Psoas muscle (tissue), 8 donors: ENCODE measurements around the gene KIRREL3. TPM values are rescaled to one million over a fixed set of nuclear protein-coding genes. Genes with fewer than 3 reads are reported as not detected.

Experiments
- ATAC-seq, 4 donors: fragments of 200-7000 bp; cut with Tn5 transposase; one replicate each; pipeline ENCODE4 v1.9.1; 2020; ENCODE audit warnings: moderate library complexity in 3 of 4, mild to moderate bottlenecking in 2 of 4
- DNase-seq, 2 donors: peaks; one replicate each; pipeline ENCODE4 v3.0.0-alpha.2; 2020
- H3K27ac ChIP-seq: fragments of 200-600 bp; one replicate; pipeline ENCODE4 v1.8.0; 2022
- H3K27me3 ChIP-seq, 3 donors: fragments of 200-600 bp in 1 of 3; one replicate each; pipeline versions ENCODE4 v1.6.1 to v1.8.0; 2013 to 2022; ENCODE audit warnings: low read length in 2 of 3, mild to moderate bottlenecking in 2 of 3, moderate library complexity in 1 of 3; ENCODE audit not compliant: insufficient read depth in 3 of 3
- H3K36me3 ChIP-seq, 2 donors: fragments of 200-600 bp in 1 of 2; one replicate each; pipeline versions ENCODE4 v1.6.1 to v1.8.0; 2013 to 2022; ENCODE audit warnings: low read depth in 1 of 2, mild to moderate bottlenecking in 1 of 2, moderate library complexity in 1 of 2; ENCODE audit not compliant: insufficient read depth in 1 of 2
- H3K4me1 ChIP-seq: fragments of 200-600 bp; one replicate; pipeline ENCODE4 v1.8.0; 2022
- H3K4me3 ChIP-seq: fragments of 200-600 bp; one replicate; pipeline ENCODE4 v1.8.0; 2022; ENCODE audit warnings: mild to moderate bottlenecking
- H3K9me3 ChIP-seq: fragments of 200-600 bp; one replicate; pipeline ENCODE4 v1.8.0; 2022
- CTCF ChIP-seq: fragments of 200-600 bp; IDR thresholded peaks from one replicate; pipeline ENCODE4 v1.8.0; 2022; ENCODE audit warnings: antibody characterized with exemption
- WGBS, 3 donors: extraction: QIAGEN DNeasy Blood & Tissue Kit; methylation state at CpG; one replicate each; pipeline versions ENCODE4 v1.1.6 to v1.1.7; 2013; 5-methylcytosine and 5-hydroxymethylcytosine counted together
- intact Hi-C, 2 donors: fragments of 100-400 bp; cut with DNase I; formaldehyde crosslinking; loops; one replicate each; pipeline versions ENCODE4 v1.11.0 to v1.14.2; 2022
- polyA plus RNA-seq, 3 donors: library from polyadenylated mRNA; stranded (reverse); fragments of 200-250 nt; gene quantifications; one replicate each; pipeline ENCODE4 v1.2.3, GENCODE V29; 2013
- total RNA-seq, 4 donors: library from RNA; stranded (reverse); fragmentation: NEBNext Ultra II Directional in 2 of 4; extraction: Animal tissue kit (Norgen Biotek cat#: 25700) in 2 of 4; gene quantifications; one replicate each; pipeline versions ENCODE4 v1.2.1 to v1.2.4, GENCODE V29; 2021 to 2023
- donor health status: healthy with polysubstance abuse.
- donor health status: DM: no; HTN: no; CAD: no; lungs with moderate emphysema.
- donor health status: Bipolar disorder and iron deficiency.
- donor health status: healthy.
- donor health status: DM: yes; HTN: yes; CAD: no.
- donor health status: DM: no; HTN: no; CAD: no.
- donor health status: DM: no; HTN: no; CAD: no.
- donor health status: DM: yes; HTN: yes; CAD: no.

KIRREL3 gene
- total and polyA plus RNA-seq, 7 donors: 0.04 TPM; not detected in 6

DNA sequence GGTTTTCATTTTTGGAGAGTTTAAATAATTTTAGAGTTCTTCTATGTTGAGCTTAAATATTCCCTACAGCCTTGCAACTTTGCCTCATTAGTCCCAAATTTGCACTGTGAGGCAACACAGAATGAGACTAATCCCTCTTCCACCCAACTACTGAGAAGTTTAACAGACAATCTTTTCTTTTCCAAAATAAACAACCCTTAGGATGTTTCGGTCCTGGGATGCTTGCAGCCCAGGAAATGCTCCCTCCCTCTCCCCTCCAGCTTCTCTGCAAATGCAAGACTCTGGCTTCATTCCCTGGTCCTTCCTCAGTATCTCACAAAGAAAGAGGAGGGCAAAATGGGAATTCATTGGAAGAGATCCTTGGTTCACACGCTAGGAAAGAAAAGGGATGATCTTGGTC is 422.5 kb downstream of the KIRREL3 start:
- no peak for ATAC-seq
- H3K27ac ChIP-seq: no peak overlapping the region
- H3K4me1 ChIP-seq: no peaks in the 10 kb centered on the region
- WGBS, 3 donors: 46 to 57% (median 56%) methylated on average over 2 of the region's 2 CpGs
- intact Hi-C loops: no loop called here
- TF ChIP-seq CTCF: no peak
- H3K27me3 ChIP-seq: peaks cover 0 to 5% (median 3%) of the 10 kb centered on the region in 3 donors
- H3K4me3 ChIP-seq: no peak overlapping the region
- H3K36me3 ChIP-seq: no peaks in the 10 kb centered on the region
- no peak for DNase-seq
- no peaks in the 10 kb centered on the region for H3K9me3 ChIP-seq

DNA sequence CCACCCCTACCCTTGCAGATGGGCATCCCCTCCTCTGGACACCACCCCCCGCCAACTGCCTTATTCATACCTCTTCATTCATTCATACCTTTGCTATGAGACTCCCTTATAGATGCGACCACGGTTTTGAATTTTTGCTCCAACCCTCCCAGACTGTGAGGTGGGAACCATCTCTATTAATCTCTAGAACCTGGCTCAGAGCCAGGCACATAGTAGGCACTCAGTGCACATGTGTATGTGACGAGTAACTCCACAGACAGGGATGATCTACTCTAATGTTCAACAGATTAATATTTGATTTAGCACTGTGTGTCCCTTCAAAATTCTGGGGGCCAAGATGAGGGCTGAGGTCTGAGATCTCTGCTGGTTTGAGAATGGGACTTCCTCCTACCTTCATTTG is 424.7 kb downstream of the KIRREL3 start:
- H3K4me3 ChIP-seq: no peak overlapping the region
- intact Hi-C loops: no loop called here
- H3K9me3 ChIP-seq: no peaks in the 10 kb centered on the region
- peaks cover 0 to 20% (median 4%) of the 10 kb centered on the region in 3 donors for H3K27me3 ChIP-seq
- H3K27ac ChIP-seq: no peak overlapping the region
- H3K36me3 ChIP-seq: no peaks in the 10 kb centered on the region
- DNase-seq (no peak), ATAC-seq (no peak)
- TF ChIP-seq CTCF: no peak
- 79 to 87% (median 81%) methylated on average over 4 of the region's 4 CpGs for WGBS, 3 donors
- no peaks in the 10 kb centered on the region for H3K4me1 ChIP-seq

GRCh38 chr11:126573325-126573978 is 427.1 kb downstream of the KIRREL3 start:
- ATAC-seq: no peak
- Histone ChIP-seq H3K36me3 (no peaks in the 10 kb centered on the region), H3K4me3 (no peak overlapping the region), H3K27ac (no peak overlapping the region), H3K27me3 (peaks cover 0 to 30% (median 2%) of the 10 kb centered on the region in 3 donors), H3K9me3 (no peaks in the 10 kb centered on the region), H3K4me1 (no peaks in the 10 kb centered on the region)
- intact Hi-C loops: no loop called here
- DNase-seq: no peak
- TF ChIP-seq CTCF: no peak
- WGBS, 3 donors: 45 to 52% (median 49%) methylated on average over 11 of the region's 11 CpGs

DNA sequence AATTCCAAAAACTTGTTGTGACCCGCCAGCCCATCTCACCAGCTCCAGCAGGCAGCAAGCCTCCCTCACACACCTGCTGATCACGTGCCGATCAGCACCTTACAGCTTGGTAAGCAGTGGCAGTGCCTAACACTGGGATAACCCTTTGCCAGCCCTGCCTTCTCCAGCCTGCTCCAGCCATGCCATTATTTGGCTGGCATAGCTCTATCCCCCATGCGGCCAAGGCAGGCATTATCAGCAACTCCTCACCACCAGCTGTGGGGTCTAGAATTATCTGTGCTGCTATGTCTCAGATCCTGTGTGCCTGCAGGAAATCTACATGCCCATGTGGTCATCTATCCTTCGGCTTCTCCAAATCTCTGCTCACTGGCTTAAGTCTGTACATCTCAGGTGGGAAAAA is 430.1 kb downstream of the KIRREL3 start:
- peaks cover 0 to 30% (median 4%) of the 10 kb centered on the region in 3 donors for H3K27me3 ChIP-seq
- no peaks in the 10 kb centered on the region for H3K4me1 ChIP-seq
- H3K9me3 ChIP-seq: no peaks in the 10 kb centered on the region
- H3K4me3 ChIP-seq: no peak overlapping the region
- no peak for ATAC-seq
- intact Hi-C loops: no loop called here
- no peak overlapping the region for H3K27ac ChIP-seq
- 70 to 80% (median 75%) methylated on average over 5 of the region's 5 CpGs for whole genome bisulfite sequencing, 3 donors
- DNase-seq: no peak
- TF ChIP-seq CTCF: no peak
- no peaks in the 10 kb centered on the region for H3K36me3 ChIP-seq

- TF ChIP-seq CTCF: no peak
- intact Hi-C loops: no loop called here
- WGBS, 3 donors: 54 to 68% (median 59%) methylated on average over 4 of the region's 4 CpGs
- H3K4me1 ChIP-seq: no peaks in the 10 kb centered on the region
- H3K9me3 ChIP-seq: no peaks in the 10 kb centered on the region
- no peak overlapping the region for H3K27ac ChIP-seq
- DNase-seq: no peak
- ATAC-seq: no peak
- no peak overlapping the region for H3K4me3 ChIP-seq
- H3K27me3 ChIP-seq: peaks cover 0 to 36% (median 2%) of the 10 kb centered on the region in 3 donors
- no peaks in the 10 kb centered on the region for H3K36me3 ChIP-seq
These were observed 433.2 kb downstream of the KIRREL3 start for GRCh38 chr11:126567419-126567818.
